ENCODE data around the gene EIF5.

The EIF5 gene

DNA sequence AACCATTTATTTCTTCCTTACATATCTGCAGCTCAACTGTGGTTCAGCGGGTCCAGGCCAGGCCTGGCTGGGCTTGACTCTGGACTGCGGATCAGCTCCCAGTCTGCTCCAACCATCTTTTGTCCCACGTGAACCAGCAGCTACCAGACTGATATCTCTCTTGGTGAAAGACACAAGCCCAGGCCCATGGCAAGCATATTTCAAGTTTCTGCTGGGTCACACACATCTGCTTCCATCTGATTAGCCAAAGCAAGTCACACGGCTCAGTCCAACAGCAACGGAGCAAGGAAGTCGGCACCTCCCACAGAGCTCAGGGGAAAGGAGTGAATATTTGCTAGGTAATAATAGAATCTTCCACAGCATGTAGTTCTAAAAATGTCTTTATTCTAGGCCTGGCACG, 26.5 kb downstream of the EIF5 start (continued):
- TF ChIP-seq ZNF112 (tag by site-specific recombination; IDR thresholded peaks at IDR 0.05) (no peak), ZNF670 (tag by site-specific recombination; IDR thresholded peaks at IDR 0.05; ENCODE audit: low read depth) (no peak)
- TF ChIP-seq, protein P1, sequence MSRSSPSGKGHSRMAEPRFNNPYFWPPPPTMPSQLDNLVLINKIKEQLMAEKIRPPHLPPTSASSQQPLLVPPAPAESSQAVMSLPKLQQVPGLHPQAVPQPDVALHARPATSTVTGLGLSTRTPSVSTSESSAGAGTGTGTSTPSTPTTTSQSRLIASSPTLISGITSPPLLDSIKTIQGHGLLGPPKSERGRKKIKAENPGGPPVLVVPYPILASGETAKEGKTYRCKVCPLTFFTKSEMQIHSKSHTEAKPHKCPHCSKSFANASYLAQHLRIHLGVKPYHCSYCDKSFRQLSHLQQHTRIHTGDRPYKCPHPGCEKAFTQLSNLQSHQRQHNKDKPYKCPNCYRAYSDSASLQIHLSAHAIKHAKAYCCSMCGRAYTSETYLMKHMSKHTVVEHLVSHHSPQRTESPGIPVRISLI (tag by site-specific recombination; IDR thresholded peaks at IDR 0.05) = no peak

DNA sequence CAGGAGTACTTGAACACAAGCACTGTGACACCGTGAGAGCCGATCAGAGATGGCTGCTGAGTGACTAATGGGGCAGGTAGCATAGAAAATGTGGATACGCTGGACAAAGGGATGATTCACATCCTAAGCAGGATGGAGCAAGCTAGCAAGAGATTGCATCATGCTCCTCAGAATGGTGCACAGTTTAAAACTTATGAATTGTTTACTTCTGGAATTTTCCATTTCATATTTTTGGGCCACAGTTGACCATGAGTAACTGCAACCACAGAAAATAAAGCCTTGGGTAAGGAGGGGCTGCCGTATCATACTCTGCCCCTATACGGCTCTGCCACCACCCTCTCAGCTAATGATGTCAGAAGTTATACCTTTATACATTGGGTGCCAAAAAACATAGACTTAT, 27.8 kb downstream of the EIF5 start:
- CTCF ChIA-PET = interaction anchor here (0.9 to 1.1 kb wide), 2 partner anchors 14 to 28 kb away, joined by 3 read pairs; no protein-coding TSS in a partner anchor
- TF ChIP-seq ZNF768 (tag by site-specific recombination; IDR thresholded peaks at IDR 0.05) (peak; percentile 52; the same call in 1 of the 2 replicates), HOXD13 (CRISPR knock-in tag; IDR thresholded peaks at IDR 0.05; ENCODE audit: borderline replicate concordance) (peak; percentile 72; the same call in 1 of the 2 replicates), ZFP69B (tag by site-specific recombination; IDR thresholded peaks at IDR 0.05) (0 out of 2 replicates have a peak, but pooled peaks have one; percentile 12), ZEB2 (tag by site-specific recombination; IDR thresholded peaks at IDR 0.05) (0 out of 2 replicates have a peak, but pooled peaks have one; percentile 23), YY2 (tag by site-specific recombination; IDR thresholded peaks at IDR 0.05) (0 out of 2 replicates have a peak, but pooled peaks have one; percentile 20), ZBTB20 (tag by site-specific recombination; IDR thresholded peaks at IDR 0.05) (no peak), ZNF558 (tag by site-specific recombination; IDR thresholded peaks at IDR 0.05) (0 out of 2 replicates have a peak, but pooled peaks have one; percentile 20), SCRT2 (tag by site-specific recombination; IDR thresholded peaks at IDR 0.05) (no peak)
- TF ChIP-seq, protein P2, sequence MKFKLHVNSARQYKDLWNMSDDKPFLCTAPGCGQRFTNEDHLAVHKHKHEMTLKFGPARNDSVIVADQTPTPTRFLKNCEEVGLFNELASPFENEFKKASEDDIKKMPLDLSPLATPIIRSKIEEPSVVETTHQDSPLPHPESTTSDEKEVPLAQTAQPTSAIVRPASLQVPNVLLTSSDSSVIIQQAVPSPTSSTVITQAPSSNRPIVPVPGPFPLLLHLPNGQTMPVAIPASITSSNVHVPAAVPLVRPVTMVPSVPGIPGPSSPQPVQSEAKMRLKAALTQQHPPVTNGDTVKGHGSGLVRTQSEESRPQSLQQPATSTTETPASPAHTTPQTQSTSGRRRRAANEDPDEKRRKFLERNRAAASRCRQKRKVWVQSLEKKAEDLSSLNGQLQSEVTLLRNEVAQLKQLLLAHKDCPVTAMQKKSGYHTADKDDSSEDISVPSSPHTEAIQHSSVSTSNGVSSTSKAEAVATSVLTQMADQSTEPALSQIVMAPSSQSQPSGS (tag by site-specific recombination; IDR thresholded peaks at IDR 0.05; ENCODE audit: low read depth) = 0 out of 2 replicates have a peak, but pooled peaks have one; percentile 3
- TF ChIP-seq, protein P3, sequence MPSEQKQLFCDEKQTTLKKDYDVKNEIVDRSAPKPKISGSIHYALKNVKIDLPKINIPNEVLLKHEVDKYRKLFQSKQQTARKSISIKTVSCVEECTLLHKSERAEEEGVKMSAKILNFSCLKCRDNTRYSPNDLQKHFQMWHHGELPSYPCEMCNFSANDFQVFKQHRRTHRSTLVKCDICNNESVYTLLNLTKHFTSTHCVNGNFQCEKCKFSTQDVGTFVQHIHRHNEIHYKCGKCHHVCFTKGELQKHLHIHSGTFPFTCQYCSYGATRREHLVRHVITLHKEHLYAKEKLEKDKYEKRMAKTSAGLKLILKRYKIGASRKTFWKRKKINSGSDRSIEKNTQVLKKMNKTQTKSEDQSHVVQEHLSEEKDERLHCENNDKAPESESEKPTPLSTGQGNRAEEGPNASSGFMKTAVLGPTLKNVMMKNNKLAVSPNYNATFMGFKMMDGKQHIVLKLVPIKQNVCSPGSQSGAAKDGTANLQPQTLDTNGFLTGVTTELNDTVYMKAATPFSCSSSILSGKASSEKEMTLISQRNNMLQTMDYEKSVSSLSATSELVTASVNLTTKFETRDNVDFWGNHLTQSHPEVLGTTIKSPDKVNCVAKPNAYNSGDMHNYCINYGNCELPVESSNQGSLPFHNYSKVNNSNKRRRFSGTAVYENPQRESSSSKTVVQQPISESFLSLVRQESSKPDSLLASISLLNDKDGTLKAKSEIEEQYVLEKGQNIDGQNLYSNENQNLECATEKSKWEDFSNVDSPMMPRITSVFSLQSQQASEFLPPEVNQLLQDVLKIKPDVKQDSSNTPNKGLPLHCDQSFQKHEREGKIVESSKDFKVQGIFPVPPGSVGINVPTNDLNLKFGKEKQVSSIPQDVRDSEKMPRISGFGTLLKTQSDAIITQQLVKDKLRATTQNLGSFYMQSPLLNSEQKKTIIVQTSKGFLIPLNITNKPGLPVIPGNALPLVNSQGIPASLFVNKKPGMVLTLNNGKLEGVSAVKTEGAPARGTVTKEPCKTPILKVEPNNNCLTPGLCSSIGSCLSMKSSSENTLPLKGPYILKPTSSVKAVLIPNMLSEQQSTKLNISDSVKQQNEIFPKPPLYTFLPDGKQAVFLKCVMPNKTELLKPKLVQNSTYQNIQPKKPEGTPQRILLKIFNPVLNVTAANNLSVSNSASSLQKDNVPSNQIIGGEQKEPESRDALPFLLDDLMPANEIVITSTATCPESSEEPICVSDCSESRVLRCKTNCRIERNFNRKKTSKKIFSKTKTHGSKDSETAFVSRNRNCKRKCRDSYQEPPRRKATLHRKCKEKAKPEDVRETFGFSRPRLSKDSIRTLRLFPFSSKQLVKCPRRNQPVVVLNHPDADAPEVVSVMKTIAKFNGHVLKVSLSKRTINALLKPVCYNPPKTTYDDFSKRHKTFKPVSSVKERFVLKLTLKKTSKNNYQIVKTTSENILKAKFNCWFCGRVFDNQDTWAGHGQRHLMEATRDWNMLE (tag by site-specific recombination; conservative IDR thresholded peaks at IDR 0.05; ENCODE audit: low read depth) = peak; percentile 67
- no peak overlapping the region for H3K27ac ChIP-seq (ENCODE audit: extremely low read depth, low read depth, low read length)
- H3K4me3 ChIP-seq (ENCODE audit: low read depth, low read length) = no peak overlapping the region
- no peaks in the 10 kb centered on the region for H3K4me1 ChIP-seq (ENCODE audit: control insufficient read depth, insufficient read depth, low read length)
- POLR2A ChIA-PET = interaction anchor here (1.2 to 1.7 kb wide), 2 partner anchors 26 to 28 kb away, joined by 3 to 6 read pairs; partner anchors contain the start of gene EIF5
- no peaks in the 10 kb centered on the region for H3K9me3 ChIP-seq (ENCODE audit: control insufficient read depth, insufficient read depth, low read depth, low read length)
- no peaks in the 10 kb centered on the region for H3K36me3 ChIP-seq (ENCODE audit: control insufficient read depth in 2 of 2, insufficient read depth in 1 of 2, low read length in 2 of 2)

DNA sequence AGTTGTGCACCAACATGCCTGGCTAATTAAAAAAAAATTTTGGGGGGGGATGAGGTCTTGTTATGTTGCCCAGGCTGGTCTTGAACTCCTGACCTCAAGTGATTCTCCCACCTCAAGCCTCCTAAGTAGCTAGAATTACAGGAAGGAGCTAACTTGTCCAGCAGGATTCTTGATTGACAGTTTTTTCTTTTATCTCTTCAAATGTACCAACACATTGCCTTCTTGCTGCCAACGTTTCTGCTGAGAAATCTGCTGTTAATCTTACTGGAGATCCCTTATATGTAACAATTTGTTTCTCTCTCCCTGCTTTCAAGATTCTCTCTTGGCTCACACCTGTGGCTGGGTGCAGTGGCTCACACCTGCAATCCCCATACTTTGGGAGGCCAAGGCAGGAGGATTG, 28.7 kb downstream of the EIF5 start:
- H3K4me3 ChIP-seq (ENCODE audit: low read depth, low read length) = no peak overlapping the region
- H3K27ac ChIP-seq (ENCODE audit: extremely low read depth, low read depth, low read length) = no peak overlapping the region
- ChIA-PET CTCF (interaction anchor here (0.9 to 2.0 kb wide), 3 partner anchors 8 to 27 kb away, joined by 3 to 7 read pairs (median 3); no protein-coding TSS in a partner anchor), POLR2A (interaction anchor here (1.2 to 1.7 kb wide), 2 partner anchors 27 to 29 kb away, joined by 3 to 6 read pairs; partner anchors contain the start of gene EIF5)
- H3K36me3 ChIP-seq (ENCODE audit: control insufficient read depth in 2 of 2, insufficient read depth in 1 of 2, low read length in 2 of 2) = no peaks in the 10 kb centered on the region
- no peaks in the 10 kb centered on the region for H3K4me1 ChIP-seq (ENCODE audit: control insufficient read depth, insufficient read depth, low read length)
- H3K9me3 ChIP-seq (ENCODE audit: control insufficient read depth, insufficient read depth, low read depth, low read length) = no peaks in the 10 kb centered on the region
- 0 out of 2 replicates have a peak, but pooled peaks have one; percentile 8 for TF ChIP-seq ZNF555 (tag by site-specific recombination; conservative IDR thresholded peaks at IDR 0.05)
- TF ChIP-seq ZFP3 (tag by site-specific recombination; IDR thresholded peaks at IDR 0.05; ENCODE audit: low read depth) = no peak
- TF ChIP-seq, protein P1 (tag by site-specific recombination; IDR thresholded peaks at IDR 0.05) = peak; percentile 60; the same call in 1 of the 2 replicates
- peak; percentile 17; the same call in 1 of the 2 replicates for TF ChIP-seq ZNF560 (tag by site-specific recombination; IDR thresholded peaks at IDR 0.05; ENCODE audit: borderline replicate concordance)
- 0 out of 2 replicates have a peak, but pooled peaks have one; percentile 49 for TF ChIP-seq ZNF610 (tag by site-specific recombination; IDR thresholded peaks at IDR 0.05; ENCODE audit: borderline replicate concordance)
- TF ChIP-seq SETDB1 (IDR thresholded peaks at IDR 0.05; ENCODE audit: insufficient read length, low read length) = peak; percentile 94
- TF ChIP-seq, protein P4, sequence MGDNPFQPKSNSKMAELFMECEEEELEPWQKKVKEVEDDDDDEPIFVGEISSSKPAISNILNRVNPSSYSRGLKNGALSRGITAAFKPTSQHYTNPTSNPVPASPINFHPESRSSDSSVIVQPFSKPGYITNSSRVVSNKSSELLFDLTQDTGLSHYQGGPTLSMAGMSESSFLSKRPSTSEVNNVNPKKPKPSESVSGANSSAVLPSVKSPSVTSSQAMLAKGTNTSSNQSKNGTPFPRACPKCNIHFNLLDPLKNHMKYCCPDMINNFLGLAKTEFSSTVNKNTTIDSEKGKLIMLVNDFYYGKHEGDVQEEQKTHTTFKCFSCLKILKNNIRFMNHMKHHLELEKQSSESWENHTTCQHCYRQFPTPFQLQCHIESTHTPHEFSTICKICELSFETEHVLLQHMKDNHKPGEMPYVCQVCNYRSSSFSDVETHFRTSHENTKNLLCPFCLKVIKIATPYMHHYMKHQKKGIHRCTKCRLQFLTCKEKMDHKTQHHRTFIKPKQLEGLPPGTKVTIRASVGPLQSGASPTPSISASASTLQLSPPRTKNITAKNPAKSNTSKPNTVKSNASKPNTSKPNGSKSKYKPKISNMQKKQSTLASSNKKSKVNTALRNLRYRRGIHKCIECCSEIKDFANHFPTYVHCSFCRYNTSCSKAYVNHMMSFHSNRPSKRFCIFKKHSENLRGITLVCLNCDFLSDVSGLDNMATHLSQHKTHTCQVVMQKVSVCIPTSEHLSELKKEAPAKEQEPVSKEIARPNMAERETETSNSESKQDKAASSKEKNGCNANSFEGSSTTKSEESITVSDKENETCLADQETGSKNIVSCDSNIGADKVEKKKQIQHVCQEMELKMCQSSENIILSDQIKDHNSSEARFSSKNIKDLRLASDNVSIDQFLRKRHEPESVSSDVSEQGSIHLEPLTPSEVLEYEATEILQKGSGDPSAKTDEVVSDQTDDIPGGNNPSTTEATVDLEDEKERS (tag by site-specific recombination; IDR thresholded peaks at IDR 0.05) = peak; percentile 84
- TF ChIP-seq KLF8 (tag by site-specific recombination; IDR thresholded peaks at IDR 0.05) = 0 out of 2 replicates have a peak, but pooled peaks have one; percentile 23
- peak; percentile 79; the same call in 1 of the 2 replicates for TF ChIP-seq ZNF558 (tag by site-specific recombination; IDR thresholded peaks at IDR 0.05)
